Smooth muscle cell (in vitro differentiated cells): ENCODE results near the gene HJURP. TPM values are rescaled to one million over a fixed set of nuclear protein-coding genes. Genes with fewer than 3 reads are reported as not detected.

Source experiments
- DNase-seq: peaks from one replicate; lab custom pipeline; 2025; ENCODE audit not compliant: unreplicated experiment; lab: John Stamatoyannopoulos, UW
- H2AFZ ChIP-seq: fragments of 200-600 bp; sonication (generic); 2 replicates; pipeline ENCODE4 v1.6.0; 2016; ENCODE audit warnings: antibody characterized with exemption, low read depth, mild to moderate bottlenecking
- H3F3A ChIP-seq: fragments of 200-600 bp; sonication (generic); 2 replicates; pipeline ENCODE4 v1.6.0; 2017; ENCODE audit warnings: antibody characterized with exemption, low read depth
- H3K27ac ChIP-seq: fragments of 200-600 bp; sonication (generic); 2 replicates; pipeline ENCODE4 v1.5.1; 2016; ENCODE audit warnings: low read depth, mild to moderate bottlenecking
- H3K27me3 ChIP-seq: fragments of 200-600 bp; sonication (generic); 2 replicates; pipeline ENCODE4 v1.6.1; 2016; ENCODE audit warnings: low read depth, mild to moderate bottlenecking
- H3K36me3 ChIP-seq: fragments of 200-600 bp; sonication (generic); 2 replicates; pipeline ENCODE4 v1.5.1; 2016; ENCODE audit warnings: low read depth
- H3K4me1 ChIP-seq: fragments of 200-600 bp; sonication (generic); 2 replicates; pipeline ENCODE4 v1.5.1; 2016; ENCODE audit warnings: low read depth
- H3K4me2 ChIP-seq: fragments of 200-600 bp; sonication (generic); 2 replicates; pipeline ENCODE4 v1.6.0; 2016; ENCODE audit warnings: mild to moderate bottlenecking
- H3K4me3 ChIP-seq: fragments of 200-600 bp; sonication (generic); 2 replicates; pipeline ENCODE4 v1.5.1; 2016; ENCODE audit warnings: mild to moderate bottlenecking
- H3K79me2 ChIP-seq: fragments of 200-600 bp; sonication (generic); 2 replicates; pipeline ENCODE4 v1.6.0; 2016; ENCODE audit warnings: low read depth, mild to moderate bottlenecking
- H3K9ac ChIP-seq: fragments of 200-600 bp; sonication (generic); 2 replicates; pipeline ENCODE4 v1.6.0; 2016; ENCODE audit warnings: low read depth
- H3K9me3 ChIP-seq: fragments of 200-600 bp; sonication (generic); replicated peaks from 2 replicates; pipeline ENCODE4 v1.5.1; 2016; ENCODE audit warnings: low read depth
- H4K20me1 ChIP-seq: fragments of 200-600 bp; sonication (generic); 2 replicates; pipeline ENCODE4 v1.6.0; 2016; ENCODE audit warnings: low read depth
- WGBS: methylation state at CpG from one replicate; pipeline ENCODE4 v1.1.7; 2016; ENCODE audit warnings: low lambda C conversion rate; 5-methylcytosine and 5-hydroxymethylcytosine counted together
- polyA plus RNA-seq: library from polyadenylated mRNA; unstranded; fragments of >200 nt; fragmentation: Nextera tagmentation; extraction: Ambion mirVana; gene quantifications from 2 replicates; pipeline ENCODE4 v1.2.1, GENCODE V29; 2016
- total RNA-seq: library from RNA; depleted of rRNA; stranded (reverse); fragments of >200 nt; gene quantifications from 2 replicates; pipeline ENCODE4 v1.2.3, GENCODE V29; 2014
- TF ChIP-seq, protein P1 (sequence below): fragments of 200-600 bp; sonication (generic); IDR thresholded peaks from 2 replicates; pipeline ENCODE4 v1.5.1; 2017; ENCODE audit warnings: borderline replicate concordance, mild to moderate bottlenecking, antibody characterized with exemption; ENCODE audit not compliant: insufficient read depth, poor library complexity, severe bottlenecking

Gene HJURP
- total and polyA plus RNA-seq, 2 experiments from 2014 or later: 7.9 to 19.5 TPM

DNA sequence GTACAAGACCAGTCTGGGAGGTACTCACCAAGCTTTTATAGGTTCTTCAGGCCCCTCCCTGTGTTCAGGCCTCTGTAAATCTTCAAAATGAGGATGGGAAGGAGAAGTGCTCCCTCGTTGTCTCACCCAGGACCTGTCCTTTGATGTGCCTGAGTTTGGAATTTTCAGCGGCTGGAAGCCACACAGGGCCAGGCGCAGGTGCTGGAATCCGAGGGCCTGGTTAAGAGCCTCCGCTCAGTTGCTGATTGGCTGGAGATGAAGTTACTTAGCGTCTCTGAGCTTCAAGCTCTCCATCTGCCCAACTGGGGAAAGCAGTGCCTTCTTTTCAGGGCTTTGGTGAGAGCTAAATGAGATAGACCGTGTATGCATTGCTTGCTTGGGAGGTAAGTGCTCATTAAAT is 30.0 kb downstream of the HJURP start:
- no peak overlapping the region for H3K27ac ChIP-seq
- no peaks in the 10 kb centered on the region for H3K79me2 ChIP-seq
- no peaks in the 10 kb centered on the region for H4K20me1 ChIP-seq
- no peaks in the 10 kb centered on the region for H3K9me3 ChIP-seq
- no peak for DNase-seq
- H3F3A ChIP-seq: no peaks in the 10 kb centered on the region
- TF ChIP-seq, protein P1, sequence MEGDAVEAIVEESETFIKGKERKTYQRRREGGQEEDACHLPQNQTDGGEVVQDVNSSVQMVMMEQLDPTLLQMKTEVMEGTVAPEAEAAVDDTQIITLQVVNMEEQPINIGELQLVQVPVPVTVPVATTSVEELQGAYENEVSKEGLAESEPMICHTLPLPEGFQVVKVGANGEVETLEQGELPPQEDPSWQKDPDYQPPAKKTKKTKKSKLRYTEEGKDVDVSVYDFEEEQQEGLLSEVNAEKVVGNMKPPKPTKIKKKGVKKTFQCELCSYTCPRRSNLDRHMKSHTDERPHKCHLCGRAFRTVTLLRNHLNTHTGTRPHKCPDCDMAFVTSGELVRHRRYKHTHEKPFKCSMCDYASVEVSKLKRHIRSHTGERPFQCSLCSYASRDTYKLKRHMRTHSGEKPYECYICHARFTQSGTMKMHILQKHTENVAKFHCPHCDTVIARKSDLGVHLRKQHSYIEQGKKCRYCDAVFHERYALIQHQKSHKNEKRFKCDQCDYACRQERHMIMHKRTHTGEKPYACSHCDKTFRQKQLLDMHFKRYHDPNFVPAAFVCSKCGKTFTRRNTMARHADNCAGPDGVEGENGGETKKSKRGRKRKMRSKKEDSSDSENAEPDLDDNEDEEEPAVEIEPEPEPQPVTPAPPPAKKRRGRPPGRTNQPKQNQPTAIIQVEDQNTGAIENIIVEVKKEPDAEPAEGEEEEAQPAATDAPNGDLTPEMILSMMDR: no peak
- no peaks in the 10 kb centered on the region for H3K4me1 ChIP-seq
- no peaks in the 10 kb centered on the region for H3K36me3 ChIP-seq
- no peak overlapping the region for H3K4me3 ChIP-seq
- H3K9ac ChIP-seq: no peak overlapping the region
- H2AFZ ChIP-seq: no peak overlapping the region
- no peak overlapping the region for H3K4me2 ChIP-seq
- no peaks in the 10 kb centered on the region for H3K27me3 ChIP-seq
- 73% methylated on average over 7 of the region's 7 CpGs for WGBS

DNA sequence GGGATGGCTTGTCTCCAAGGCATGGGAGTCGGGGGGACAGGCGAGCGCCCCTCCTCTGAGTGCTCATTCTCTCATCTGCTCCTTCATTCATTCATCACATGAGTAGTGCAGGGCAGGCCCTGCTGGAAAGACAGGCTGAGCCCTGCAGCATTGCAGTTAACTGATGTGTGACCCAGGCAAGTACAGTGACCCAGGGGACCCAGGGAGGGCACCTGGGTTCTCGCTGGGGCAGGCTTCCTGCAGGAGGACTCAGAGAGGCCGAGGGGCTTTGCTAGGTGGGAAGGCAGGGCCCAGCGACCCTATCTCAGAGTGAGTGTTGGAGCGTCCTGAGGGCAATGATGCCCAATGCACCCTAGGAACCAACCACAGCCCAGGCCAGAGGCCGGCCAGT is 30.6 kb downstream of the HJURP start:
- no peaks in the 10 kb centered on the region for H3K9me3 ChIP-seq
- no peaks in the 10 kb centered on the region for H3F3A ChIP-seq
- no peak overlapping the region for H3K27ac ChIP-seq
- DNase-seq: no peak
- no peaks in the 10 kb centered on the region for H3K36me3 ChIP-seq
- no peak overlapping the region for H3K4me3 ChIP-seq
- WGBS: 90% methylated on average over 8 of the region's 8 CpGs
- H3K27me3 ChIP-seq: no peaks in the 10 kb centered on the region
- TF ChIP-seq, protein P1: no peak
- no peak overlapping the region for H3K9ac ChIP-seq
- no peak overlapping the region for H2AFZ ChIP-seq
- H3K4me1 ChIP-seq: no peaks in the 10 kb centered on the region
- H3K4me2 ChIP-seq: no peak overlapping the region
- no peaks in the 10 kb centered on the region for H3K79me2 ChIP-seq
- H4K20me1 ChIP-seq: no peaks in the 10 kb centered on the region

DNA sequence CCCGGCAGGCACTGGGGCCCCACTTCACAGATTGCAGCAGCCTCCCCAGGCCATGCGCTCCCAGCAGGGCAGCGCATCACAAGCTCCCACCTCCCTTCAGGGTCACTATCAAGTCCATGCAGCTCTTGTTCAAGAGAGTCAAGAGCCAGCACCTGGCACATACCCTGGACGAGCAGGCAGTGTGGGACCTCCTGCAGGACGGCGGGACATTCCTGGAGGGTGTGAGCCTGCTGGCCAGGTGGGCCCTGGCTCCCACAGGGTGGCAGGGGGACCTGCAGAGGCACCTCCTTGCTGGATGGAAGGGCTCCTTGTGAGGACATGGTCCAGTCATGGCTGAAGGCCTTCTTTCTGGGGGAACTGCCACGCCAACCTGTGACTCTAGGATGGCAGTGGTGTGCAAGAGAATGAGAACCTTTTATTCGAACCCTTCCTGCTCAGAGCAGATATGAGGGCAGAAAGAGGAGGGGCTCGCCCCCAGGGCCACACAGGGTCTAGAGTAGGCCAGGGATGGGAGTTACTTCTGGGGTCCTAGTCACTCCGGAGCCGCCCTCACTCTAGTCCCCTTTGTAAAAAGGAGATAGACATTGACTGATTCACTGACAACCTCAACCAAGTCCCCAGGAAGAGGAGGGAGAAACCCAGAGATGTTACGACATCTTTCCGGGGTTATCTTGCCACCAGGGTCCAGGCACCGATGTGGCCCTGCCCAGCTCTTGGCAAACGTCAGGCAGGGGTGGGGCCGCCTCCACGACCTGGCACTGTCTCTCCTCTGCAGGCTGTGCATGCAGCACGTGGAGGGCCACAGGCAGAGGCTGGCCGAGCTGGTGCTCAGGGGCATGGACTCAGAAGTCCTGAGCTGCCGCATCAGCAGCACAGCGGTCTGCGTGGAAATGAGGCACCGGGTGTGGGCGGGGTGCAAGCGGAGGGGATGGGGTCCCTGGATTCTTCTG is 31.3 kb downstream of the HJURP start:
- TF ChIP-seq, protein P1: no peak
- H3K4me2 ChIP-seq: no peak overlapping the region
- no peaks in the 10 kb centered on the region for H3K36me3 ChIP-seq
- H3K4me3 ChIP-seq: no peak overlapping the region
- 86% methylated on average over 23 of the region's 25 CpGs for WGBS
- no peaks in the 10 kb centered on the region for H3K9me3 ChIP-seq
- H3K79me2 ChIP-seq: no peaks in the 10 kb centered on the region
- H3K9ac ChIP-seq: no peak overlapping the region
- no peaks in the 10 kb centered on the region for H4K20me1 ChIP-seq
- no peak overlapping the region for H2AFZ ChIP-seq
- no peaks in the 10 kb centered on the region for H3K4me1 ChIP-seq
- no peaks in the 10 kb centered on the region for H3F3A ChIP-seq
- no peak overlapping the region for H3K27ac ChIP-seq
- no peak for DNase-seq
- H3K27me3 ChIP-seq: no peaks in the 10 kb centered on the region
